ENCODE data around the gene SRGAP1.

SRGAP1 gene

DNA sequence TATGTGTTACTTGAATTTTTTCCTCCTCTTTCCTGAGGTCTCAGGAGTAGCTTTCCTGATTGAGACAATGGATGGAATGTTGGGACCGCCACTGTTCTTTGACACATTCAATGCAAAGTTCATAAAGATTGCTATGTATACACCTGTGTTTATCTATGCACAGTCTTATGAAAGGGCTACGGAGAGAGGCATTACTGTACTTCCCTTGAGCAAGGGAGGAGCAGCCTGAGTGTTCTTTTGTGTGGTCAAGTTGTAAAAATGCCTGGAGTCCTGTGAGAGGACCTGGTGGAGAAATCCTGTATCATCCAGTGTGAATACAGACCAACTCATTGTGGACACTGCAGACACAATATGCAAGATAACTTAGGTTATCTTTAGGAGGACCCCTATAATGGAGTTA is 1.2 kb downstream of the SRGAP1 start:
- DNase-seq (ENCODE audit: low read depth), result no peak
- no peak overlapping the region for H3K4me3 ChIP-seq (ENCODE audit: low read depth, low read length)
- TF ChIP-seq CTCF (IDR thresholded peaks at IDR 0.05; ENCODE audit: low read depth, low read length, missing control alignments), result no peak

- H3K4me3 ChIP-seq (ENCODE audit: low read depth, low read length), result no peak overlapping the region
- no peak for TF ChIP-seq CTCF (IDR thresholded peaks at IDR 0.05; ENCODE audit: low read depth, low read length, missing control alignments)
- no peak for DNase-seq (ENCODE audit: low read depth)
These were observed 1.9 kb downstream of the SRGAP1 start for GRCh38 chr12:63846238-63846967.

DNA sequence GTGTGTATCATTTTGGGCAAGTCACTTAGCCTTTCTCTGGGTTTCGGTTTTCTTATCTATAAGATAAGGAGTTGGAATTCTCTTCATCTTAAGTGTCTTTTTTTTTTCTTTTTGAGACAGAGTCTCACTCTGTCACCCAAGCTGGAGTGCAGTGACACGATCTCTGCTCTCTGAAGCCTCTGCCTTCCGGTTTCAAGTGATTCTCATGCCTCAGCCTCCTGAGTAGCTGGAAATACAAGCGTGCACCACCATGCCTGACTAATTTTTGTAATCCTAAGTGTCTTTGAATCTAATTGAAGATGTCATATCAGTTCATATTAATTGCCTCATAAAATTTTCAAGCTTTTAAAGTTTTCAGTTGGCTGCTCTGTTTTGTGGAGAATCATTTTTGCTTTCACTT is 4.0 kb downstream of the SRGAP1 start:
- no peak overlapping the region for H3K4me3 ChIP-seq (ENCODE audit: low read depth, low read length)
- TF ChIP-seq CTCF (IDR thresholded peaks at IDR 0.05; ENCODE audit: low read depth, low read length, missing control alignments), result no peak
- no peak for DNase-seq (ENCODE audit: low read depth)

- no peak for TF ChIP-seq CTCF (IDR thresholded peaks at IDR 0.05; ENCODE audit: low read depth, low read length, missing control alignments)
- H3K4me3 ChIP-seq (ENCODE audit: low read depth, low read length), result no peak overlapping the region
- no peak for DNase-seq (ENCODE audit: low read depth)
These were observed 4.7 kb downstream of the SRGAP1 start for GRCh38 chr12:63849106-63849620.

GRCh38 chr12:63849641-63850040 is 5.1 kb downstream of the SRGAP1 start:
- H3K4me3 ChIP-seq (ENCODE audit: low read depth, low read length), result no peak overlapping the region
- TF ChIP-seq CTCF (IDR thresholded peaks at IDR 0.05; ENCODE audit: low read depth, low read length, missing control alignments), result no peak
- DNase-seq (ENCODE audit: low read depth), result no peak

- no peak overlapping the region for H3K4me3 ChIP-seq (ENCODE audit: low read depth, low read length)
- TF ChIP-seq CTCF (IDR thresholded peaks at IDR 0.05; ENCODE audit: low read depth, low read length, missing control alignments), result no peak
- DNase-seq (ENCODE audit: low read depth), result no peak
These were observed 9.5 kb downstream of the SRGAP1 start for GRCh38 chr12:63853978-63854377.

DNA sequence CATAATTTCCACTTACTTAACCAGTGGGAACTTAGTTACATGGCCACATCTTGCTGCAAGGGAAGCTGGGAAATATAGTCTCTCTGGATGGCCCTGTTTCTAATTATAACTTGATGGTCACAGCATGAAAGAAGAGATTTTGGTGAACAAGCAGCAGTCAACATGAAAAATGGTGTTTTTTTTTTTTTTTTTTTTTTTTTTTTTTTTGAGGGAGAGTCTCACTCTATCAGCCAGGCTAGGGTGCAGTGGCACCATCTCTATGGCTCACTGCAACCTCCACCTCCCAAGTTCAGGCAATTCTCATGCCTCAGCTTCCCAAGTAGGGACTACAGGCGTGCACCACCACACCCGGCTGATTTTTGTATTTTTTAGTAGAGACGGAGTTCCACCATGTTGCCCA is 10.8 kb downstream of the SRGAP1 start:
- TF ChIP-seq CTCF (IDR thresholded peaks at IDR 0.05; ENCODE audit: low read depth, low read length, missing control alignments), result no peak
- H3K4me3 ChIP-seq (ENCODE audit: low read depth, low read length), result no peak overlapping the region
- DNase-seq (ENCODE audit: low read depth), result no peak
